Kidney glomerular epithelial cell (primary cell): ENCODE data around the gene IWS1.
A peak's percentile ranks its signal among the peaks of the same experiment; 100 is the strongest.

ENCODE experiments used
- DNase-seq: peaks from one replicate; lab custom pipeline; 2025; lab: John Stamatoyannopoulos, UW

Gene IWS1

DNA sequence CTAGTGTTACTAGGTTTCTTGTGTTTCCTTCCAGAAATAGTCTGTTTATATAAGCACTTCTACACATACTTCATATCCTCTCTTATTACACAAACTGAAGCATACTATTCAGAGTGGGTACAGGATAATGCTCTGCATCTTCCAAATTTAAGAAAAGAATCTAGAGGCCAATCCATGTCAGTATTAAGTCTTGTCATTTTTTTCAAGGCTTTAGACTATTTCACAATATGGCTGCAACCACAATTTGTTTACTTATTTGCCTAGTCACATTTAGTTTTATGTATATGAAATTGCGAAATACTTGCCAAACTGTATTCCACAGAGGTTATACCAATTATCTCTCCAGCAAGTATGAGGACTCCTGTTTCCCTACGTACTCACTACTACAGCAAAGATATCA lies 27.9 kb downstream of the IWS1 start:
- no peak for DNase-seq

- DNase-seq, result no peak
Observed at GRCh38 chr2:127490283-127490682, 36.0 kb downstream of the IWS1 start.

DNA sequence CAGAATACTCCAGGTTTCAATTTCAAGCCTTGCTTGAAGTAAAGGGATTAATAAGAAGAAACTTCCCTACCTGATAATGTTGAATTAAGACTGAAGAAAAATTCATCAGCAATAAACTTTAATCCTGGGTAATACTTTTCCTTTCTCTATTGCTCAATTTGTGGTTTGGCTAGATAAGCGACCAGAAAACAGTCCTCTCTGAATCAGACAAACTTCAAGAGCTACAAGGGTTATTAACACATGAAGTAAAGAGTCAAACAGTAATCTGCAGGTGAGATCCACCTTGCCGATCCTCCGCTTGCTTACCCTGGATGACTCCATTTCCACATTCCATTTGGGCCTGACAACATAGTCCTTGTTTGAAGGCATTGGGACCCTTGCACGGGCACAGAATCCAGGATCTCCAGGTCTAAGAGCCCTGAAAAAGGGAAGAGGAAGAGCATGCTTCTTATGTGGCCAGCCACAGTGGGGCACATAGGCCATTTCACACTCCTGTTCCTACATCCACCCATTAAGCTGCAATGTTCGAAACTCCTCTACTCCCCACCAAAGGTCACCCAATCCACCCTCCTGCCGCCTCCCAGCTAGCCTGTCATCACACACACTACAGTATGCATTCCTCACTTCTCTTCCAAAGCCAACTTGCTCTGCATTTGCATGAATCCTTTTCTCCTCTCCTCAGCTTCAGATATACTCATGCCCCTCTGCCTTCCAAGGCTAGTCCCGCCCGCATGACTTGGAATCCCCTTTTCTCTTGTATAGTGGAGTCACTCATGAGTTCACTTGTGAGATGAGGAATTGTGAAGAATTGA lies 39.8 kb downstream of the IWS1 start:
- DNase-seq, result no peak

DNA sequence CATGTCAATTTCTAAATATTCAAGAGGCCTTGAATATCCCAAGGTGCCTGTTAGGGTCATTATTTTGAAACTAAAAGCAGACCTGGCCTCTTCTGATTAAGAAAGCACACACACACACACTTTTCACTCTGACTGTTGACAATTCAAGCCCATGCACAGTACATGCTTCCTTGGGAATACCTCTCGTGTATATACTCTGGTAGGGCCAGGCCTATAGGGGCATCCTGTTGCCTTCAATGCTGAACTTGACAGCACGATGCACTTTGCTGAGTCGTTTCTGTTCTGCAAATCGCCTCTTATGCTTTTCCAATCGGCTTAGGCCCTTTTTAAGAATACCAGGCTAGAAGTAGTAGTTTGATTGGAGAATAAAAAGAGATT lies 40.6 kb downstream of the IWS1 start:
- DNase-seq, result no peak

GRCh38 chr2:127485051-127485693 lies 41.1 kb downstream of the IWS1 start:
- DNase-seq, result no peak

DNA sequence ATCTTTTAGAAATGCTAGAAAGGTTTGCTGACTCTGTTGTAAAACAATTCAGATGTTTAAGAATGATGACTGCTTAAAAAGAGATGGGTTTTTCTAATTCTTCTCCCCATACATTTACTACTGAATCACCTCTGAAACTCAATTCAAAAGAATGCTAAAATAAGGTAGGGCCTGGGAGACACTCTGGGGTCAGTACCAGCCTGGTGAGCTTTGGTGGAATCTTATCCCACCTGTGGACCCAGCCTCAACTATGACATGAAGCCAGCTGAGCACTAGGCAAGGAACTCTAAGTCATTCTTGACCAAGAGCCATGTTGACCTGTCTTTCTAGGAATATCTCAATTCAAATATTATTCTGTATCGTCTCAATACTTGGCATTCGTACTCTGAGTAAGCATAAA lies 44.3 kb downstream of the IWS1 start:
- DNase-seq, result no peak

DNA sequence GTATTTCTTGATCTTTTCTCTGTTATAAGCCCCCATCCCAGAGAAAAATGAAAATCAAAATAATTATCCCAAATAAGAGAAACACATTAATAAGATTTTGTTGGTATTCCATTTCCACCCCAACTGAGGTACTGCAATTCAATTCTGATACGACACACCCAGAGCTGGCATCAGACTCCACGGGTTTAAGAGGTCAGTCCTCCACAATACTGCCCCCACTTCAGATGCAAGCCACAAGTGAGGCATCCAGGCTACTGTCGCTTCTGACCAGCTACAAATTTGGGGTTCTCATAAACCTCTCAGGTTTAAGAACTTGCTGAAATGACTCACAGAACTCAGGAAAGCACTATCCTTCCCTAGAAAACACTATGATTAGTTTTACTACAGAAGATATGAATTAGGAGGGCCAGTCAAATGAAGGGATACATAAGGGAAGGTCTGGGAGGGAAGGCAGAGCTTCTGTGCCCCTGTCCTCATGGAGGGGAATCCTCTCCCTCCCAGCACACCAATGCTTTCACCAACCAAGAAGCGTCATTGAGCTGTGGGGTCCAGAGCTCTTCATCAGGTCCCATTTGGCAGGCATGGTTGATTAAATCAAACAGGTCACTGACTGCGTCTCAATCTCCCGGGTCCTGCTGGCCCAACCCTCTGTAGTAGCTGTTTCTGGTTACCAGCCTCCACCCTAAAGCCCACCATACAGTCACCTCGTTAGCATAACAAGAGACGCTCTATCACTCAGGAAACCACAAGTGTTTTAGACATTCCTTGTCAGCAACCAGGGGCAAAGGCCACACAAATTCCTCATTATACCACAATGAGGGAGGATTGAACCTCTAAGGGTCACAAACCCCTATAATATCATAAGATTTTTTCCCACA lies 46.2 kb downstream of the IWS1 start:
- DNase-seq, result peak; percentile 8

DNA sequence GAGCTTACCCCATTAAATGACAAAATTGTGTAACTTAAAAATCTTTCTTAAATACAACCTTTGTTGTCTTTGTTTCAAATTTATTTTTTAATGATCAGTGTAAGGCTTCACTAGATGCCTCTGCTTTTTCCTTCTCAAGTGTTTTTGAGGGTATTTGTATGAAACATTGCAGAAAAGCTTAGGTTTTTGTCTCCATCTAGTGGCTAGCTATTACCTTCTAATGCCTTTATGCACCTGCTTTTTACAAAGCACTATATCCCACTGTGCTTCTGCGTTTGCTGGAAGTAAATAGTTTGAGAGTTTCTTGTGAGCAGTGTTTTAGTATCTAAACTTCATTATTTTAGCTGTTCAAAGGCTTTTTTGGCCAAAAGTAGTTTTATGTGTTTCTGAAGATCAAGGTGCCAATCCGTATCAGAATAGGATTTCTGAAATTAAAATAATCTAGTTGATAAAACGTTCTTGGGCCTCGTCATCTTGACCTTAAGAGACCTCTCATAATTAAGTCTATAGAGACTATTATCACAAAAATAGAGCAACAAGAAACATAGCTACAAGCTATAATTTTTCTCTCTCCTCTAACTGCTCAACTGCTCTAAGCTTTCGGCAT lies 47.0 kb downstream of the IWS1 start:
- peak; percentile 79 for DNase-seq

DNA sequence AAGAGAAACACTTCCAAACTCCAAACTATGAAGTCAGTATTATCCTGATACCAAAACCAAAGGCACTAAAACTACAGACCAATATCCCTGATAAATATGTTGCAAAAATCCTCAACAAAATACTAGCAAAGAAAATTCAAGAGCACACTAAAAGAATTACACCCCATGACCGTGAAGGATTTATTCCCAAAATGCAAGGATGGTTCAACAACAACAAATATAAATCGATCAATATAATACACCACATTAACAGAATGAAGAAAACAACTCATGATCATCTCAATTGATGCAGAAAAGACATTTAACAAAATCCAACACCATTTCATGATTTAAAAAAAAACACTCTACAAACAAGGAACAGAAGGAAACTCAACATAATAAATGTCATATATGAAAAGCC lies 50.5 kb downstream of the IWS1 start:
- no peak for DNase-seq

GRCh38 chr2:127472268-127472667 lies 54.0 kb downstream of the IWS1 start:
- no peak for DNase-seq

GRCh38 chr2:127471286-127471988 lies 54.9 kb downstream of the IWS1 start:
- DNase-seq, result no peak

DNA sequence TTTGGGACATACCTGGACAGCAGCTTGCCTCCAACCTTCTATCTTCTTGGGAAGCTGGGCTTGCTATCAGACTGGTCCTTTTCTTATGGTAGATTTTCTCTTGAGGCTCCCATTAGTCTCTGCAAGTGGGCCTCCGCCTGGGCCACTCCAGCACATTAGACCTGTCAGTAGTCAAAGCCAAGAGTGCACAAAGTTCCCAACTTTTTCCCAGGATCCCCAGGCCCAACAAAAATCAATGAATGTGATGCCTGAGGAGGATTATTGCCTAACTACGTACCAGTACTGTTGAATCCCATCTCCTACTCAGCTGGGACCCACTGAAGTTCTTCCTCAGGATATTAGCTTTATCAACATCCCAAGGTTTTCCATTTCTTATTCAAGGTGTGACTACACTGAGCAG lies 56.3 kb downstream of the IWS1 start:
- no peak for DNase-seq

DNA sequence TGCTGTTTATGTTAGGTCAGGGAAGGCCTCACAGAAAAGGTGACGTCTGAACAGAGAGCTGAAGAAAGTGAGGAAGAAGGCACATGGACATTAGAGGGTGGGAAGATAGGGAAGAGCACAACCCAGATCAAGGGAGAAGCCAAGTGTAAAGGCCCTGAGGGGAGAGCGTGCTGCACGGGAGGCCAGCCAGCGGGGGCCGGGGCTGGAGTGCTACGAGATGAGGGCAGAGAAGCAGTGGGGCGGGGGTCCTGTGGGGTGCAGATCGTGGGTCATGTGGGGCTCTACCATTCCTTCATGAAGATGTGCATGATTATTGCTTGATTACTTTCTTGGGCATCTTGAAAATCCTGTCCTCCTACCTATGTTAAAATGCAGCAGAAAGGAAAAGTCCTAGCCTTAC lies 57.2 kb downstream of the IWS1 start:
- no peak for DNase-seq

DNA sequence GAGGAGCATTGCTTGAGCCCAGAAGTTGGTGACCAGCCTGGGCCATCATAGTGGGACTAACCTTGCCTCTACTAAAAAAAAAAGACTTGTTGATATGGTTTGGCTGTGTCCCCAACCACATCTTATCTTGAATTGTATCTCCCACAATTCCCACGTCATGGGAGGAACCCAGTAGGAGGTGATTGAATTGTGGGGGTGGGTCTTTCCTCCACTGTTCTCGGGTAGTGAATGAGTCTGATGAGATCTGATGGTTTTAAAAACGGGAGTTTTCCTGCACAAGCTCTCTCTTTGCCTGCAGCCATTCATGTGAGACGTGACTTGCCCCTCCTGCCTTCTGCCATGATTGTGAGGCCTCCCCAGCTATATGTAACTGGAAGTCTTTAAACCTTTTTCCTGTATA lies 61.0 kb downstream of the IWS1 start:
- no peak for DNase-seq

DNA sequence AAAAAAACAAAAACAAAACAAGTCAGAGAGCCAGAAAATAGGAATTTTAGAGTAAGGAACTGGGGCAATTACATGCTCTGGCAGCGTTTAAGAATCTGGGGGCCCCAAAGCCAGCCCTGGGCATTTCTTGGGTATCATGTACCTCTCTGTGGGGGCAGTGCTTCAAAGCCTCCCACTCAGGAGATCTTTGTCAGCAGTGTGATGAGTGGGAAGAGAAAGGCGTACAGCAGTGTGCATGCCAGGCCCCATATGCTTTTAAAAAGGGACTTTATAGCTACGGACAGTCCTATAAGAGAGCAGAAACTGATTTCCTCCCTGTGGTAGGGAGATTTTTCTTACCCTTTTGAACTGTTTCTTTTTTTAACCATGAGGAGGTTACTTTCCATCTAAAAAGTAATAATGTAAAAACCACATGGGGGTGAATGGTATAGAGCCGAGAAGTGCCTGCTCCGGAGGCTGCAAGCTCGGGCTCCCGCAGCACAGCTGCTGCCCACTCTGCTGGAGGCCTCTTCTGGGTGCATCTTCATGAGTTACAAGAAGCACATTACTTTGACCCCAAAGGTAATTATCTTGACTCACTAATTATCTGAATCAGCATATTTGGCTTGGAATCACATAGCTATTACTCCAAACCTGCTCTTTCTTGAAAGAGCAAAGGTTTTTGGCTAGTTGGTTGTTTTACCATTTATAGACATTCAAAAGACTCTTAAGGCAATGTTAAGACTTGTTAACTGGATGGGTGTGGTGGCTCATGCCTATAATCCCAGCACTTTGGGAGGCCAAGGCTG lies 61.6 kb downstream of the IWS1 start:
- no peak for DNase-seq

- no peak for DNase-seq
Observed at GRCh38 chr2:127463155-127463991, 62.9 kb downstream of the IWS1 start.

DNA sequence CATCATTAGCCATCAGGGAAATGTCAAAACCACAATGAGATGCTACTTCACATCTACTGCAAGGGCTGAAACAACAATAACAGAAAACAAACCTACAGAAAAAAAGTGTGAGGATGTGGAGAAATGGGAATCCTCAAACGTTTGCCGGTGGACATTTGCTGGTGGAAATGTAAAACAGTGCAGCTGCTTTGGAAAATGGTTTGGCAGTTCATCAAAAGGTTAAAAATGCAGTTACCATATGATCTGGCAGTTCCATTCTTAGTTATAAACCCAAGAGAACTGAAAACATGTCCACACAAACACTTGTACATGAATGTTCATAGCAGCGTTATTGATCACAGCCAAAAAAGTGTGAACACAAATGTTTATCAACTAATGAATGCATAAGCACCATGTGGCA lies 63.8 kb downstream of the IWS1 start:
- no peak for DNase-seq

DNA sequence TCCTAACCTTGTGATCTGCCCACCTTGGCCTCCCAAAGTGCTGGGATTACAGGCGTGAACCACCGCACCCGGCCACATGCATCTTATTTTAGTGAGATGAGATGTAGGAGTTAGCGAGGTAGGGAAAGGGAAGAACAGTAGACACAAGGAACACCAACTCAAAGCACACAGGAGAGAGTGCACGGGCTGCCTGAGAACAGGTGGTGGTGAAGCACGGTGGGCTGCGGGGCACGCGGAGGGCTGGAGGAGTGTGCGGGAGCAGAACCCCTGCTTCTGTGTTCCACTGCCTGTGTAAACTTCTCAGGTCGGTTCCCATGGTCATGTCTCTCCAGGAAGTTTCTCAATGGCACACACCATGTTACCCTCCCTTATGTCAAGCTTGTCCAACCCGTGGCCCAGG lies 69.3 kb downstream of the IWS1 start:
- no peak for DNase-seq

DNA sequence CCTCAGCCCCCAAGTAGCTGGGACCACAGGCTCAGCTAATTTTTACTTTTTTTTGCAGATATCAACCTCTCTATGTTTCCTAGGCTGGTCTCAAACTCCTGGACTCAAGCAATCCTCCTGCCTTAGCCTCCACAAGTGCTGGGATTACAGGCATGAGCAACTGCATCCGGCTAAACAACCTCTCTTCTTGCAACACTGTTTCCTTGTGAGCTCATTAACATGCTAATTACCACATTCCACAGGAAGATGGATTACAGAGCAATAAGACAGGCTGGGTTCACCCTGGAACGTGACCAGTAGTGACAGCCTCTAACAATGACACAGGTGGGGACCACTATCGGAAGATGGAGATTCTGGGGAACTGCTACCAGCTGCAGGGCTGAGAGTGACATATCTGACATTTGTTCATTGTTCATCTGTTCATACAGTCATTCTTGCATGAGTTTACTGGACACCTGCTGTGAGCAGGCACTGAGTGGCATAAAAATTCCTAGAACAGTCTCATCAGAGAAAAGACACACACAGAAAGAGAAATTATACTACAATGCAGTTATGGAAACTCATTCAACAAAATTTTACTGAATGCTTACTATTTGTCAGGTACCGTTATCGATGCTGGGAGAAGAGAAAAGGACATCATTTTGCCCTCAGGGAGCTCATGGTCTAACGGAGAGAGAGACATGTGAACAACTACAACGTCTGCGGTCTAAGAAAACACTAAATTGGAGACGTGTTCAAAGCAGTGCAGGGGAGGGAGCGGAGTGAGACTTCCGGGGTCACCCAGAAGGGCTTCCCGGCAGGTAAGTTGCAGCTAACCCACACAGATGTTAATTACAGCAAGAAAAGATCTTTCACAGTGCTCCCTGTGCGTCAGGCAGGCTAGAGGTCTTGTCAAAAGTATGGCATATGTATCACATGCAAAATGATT lies 70.5 kb downstream of the IWS1 start:
- DNase-seq, result no peak
